Breast epithelium (tissue), 4 donors: ENCODE results near the gene CERS4. TPM values are rescaled to one million over a fixed set of nuclear protein-coding genes. Genes with fewer than 3 reads are reported as not detected.
"Not testable (repeated sequence)": the region's sequence is repeated elsewhere in the genome, so short reads cannot be mapped to it uniquely, and the experiment has no call there.

Experiments
- DNase-seq, 2 donors: peaks; one replicate each; pipeline ENCODE4 v3.0.0-alpha.2; 2019; ENCODE audit warnings: low spot score in 2 of 2
- H3K27ac ChIP-seq, 2 donors: fragments of 200-600 bp; sonication (generic) in 1 of 2; one replicate each; pipeline ENCODE4 v1.5.1; 2016 to 2019; ENCODE audit warnings: mild to moderate bottlenecking in 1 of 2
- H3K27me3 ChIP-seq, 2 donors: fragments of 200-600 bp; sonication (generic) in 1 of 2; one replicate each; pipeline versions ENCODE4 v1.5.1 to v1.6.0; 2017 to 2019; ENCODE audit warnings: control low read depth in 1 of 2, mild to moderate bottlenecking in 1 of 2
- H3K36me3 ChIP-seq: fragments of 200-600 bp; one replicate; pipeline ENCODE4 v1.5.1; 2019
- H3K4me1 ChIP-seq, 2 donors: fragments of 200-600 bp; sonication (generic); one replicate each; pipeline ENCODE4 v1.5.1; 2016 to 2019; ENCODE audit warnings: control low read depth in 1 of 2
- H3K4me3 ChIP-seq, 3 donors: fragments of 200-600 bp; sonication (generic); 1 replicate in 2 of 3; 2 replicates in 1 of 3; pipeline ENCODE4 v1.5.1; 2016 to 2019; ENCODE audit warnings: mild to moderate bottlenecking in 3 of 3, moderate library complexity in 2 of 3
- H3K9me3 ChIP-seq, 2 donors: fragments of 200-600 bp; sonication (generic) in 1 of 2; one replicate each; pipeline ENCODE4 v1.5.1; 2016 to 2019; ENCODE audit warnings: control low read depth in 1 of 2
- CTCF ChIP-seq, 3 donors: fragments of 450-650 bp; IDR thresholded peaks; one replicate each; pipeline ENCODE4 v1.5.1; 2016 to 2017; ENCODE audit warnings: antibody characterized with exemption in 3 of 3, mild to moderate bottlenecking in 3 of 3, moderate library complexity in 3 of 3
- POLR2A ChIP-seq: fragments of 450-650 bp; IDR thresholded peaks from one replicate; pipeline ENCODE4 v1.6.1; 2016; ENCODE audit warnings: antibody characterized with exemption, mild to moderate bottlenecking, moderate library complexity
- POLR2AphosphoS5 ChIP-seq, 3 donors: sonication (generic); formaldehyde crosslinking; IDR thresholded peaks; one replicate each; pipeline ENCODE4 v1.6.1; 2017; ENCODE audit warnings: antibody characterized with exemption in 3 of 3
- intact Hi-C: fragments of 100-400 bp; cut with DNase I; formaldehyde crosslinking; loops from one replicate; pipeline ENCODE4 v1.15.1; 2023; ENCODE audit warnings: low total_unique reads
- total RNA-seq, 3 donors: library from RNA; depleted of rRNA; stranded (reverse); fragments of >200 nt; gene quantifications; one replicate each; pipeline ENCODE4 v1.1.0, GENCODE V29; 2016

The CERS4 gene
- total RNA-seq, 3 donors from 2014 or later, result 26.4 to 141 (median 64.1) TPM

- no peaks in the 10 kb centered on the region for H3K27me3 ChIP-seq
- H3K9me3 ChIP-seq, result no peaks in the 10 kb centered on the region
- no peak for DNase-seq
- no peak overlapping the region for H3K27ac ChIP-seq
- H3K4me3 ChIP-seq, result no peak overlapping the region
- H3K36me3 ChIP-seq, result no peaks in the 10 kb centered on the region
- intact Hi-C loops, result no loop called here
- no peak for TF ChIP-seq CTCF (IDR thresholded peaks at IDR 0.05)
- TF ChIP-seq POLR2AphosphoS5 (IDR thresholded peaks at IDR 0.05), result no peak
- TF ChIP-seq POLR2A, result no peak
- H3K4me1 ChIP-seq, result no peaks in the 10 kb centered on the region
Measured at GRCh38 chr19:8194528-8195267, 14.5 kb upstream of the CERS4 start.

GRCh38 chr19:8196271-8196927 is 12.8 kb upstream of the CERS4 start:
- Histone ChIP-seq H3K4me3 (no peak overlapping the region), H3K4me1 (no peaks in the 10 kb centered on the region), H3K9me3 (no peaks in the 10 kb centered on the region), H3K27me3 (no peaks in the 10 kb centered on the region), H3K36me3 (no peaks in the 10 kb centered on the region), H3K27ac (no peak overlapping the region)
- TF ChIP-seq POLR2A (no peak), POLR2AphosphoS5 (IDR thresholded peaks at IDR 0.05) (no peak), CTCF (IDR thresholded peaks at IDR 0.05) (no peak)
- DNase-seq, result no peak
- intact Hi-C loops, result no loop called here

GRCh38 chr19:8203288-8204120 is 5.7 kb upstream of the CERS4 start:
- DNase-seq, H3K9me3 ChIP-seq, H3K4me1 ChIP-seq, H3K27ac ChIP-seq, intact Hi-C loops, H3K36me3 ChIP-seq, H3K4me3 ChIP-seq, H3K27me3 ChIP-seq: not testable (repeated sequence)

GRCh38 chr19:8204961-8205360 is 4.2 kb upstream of the CERS4 start:
- H3K9me3 ChIP-seq, result no peaks in the 10 kb centered on the region
- H3K27ac ChIP-seq, result peak overlapping the region; percentile 70 to 81
- no peaks in the 10 kb centered on the region for H3K36me3 ChIP-seq
- intact Hi-C loops, result no loop called here
- H3K27me3 ChIP-seq, result no peaks in the 10 kb centered on the region
- no peak overlapping the region for H3K4me3 ChIP-seq
- no peak for TF ChIP-seq CTCF (IDR thresholded peaks at IDR 0.05)
- peak in 1 of 3 donors; percentile 28 for TF ChIP-seq POLR2AphosphoS5 (IDR thresholded peaks at IDR 0.05)
- no peak for TF ChIP-seq POLR2A
- peak; percentile 67 to 83 for DNase-seq
- peaks cover 4 to 5% of the 10 kb centered on the region in 2 donors for H3K4me1 ChIP-seq

- Histone ChIP-seq H3K4me3 (no peak overlapping the region), H3K9me3 (no peaks in the 10 kb centered on the region), H3K27ac (peak overlapping the region; percentile 70 to 81), H3K27me3 (no peaks in the 10 kb centered on the region), H3K36me3 (no peaks in the 10 kb centered on the region), H3K4me1 (peaks cover 4 to 11% of the 10 kb centered on the region in 2 donors)
- intact Hi-C loops, result no loop called here
- TF ChIP-seq POLR2A (no peak), POLR2AphosphoS5 (IDR thresholded peaks at IDR 0.05) (no peak), CTCF (IDR thresholded peaks at IDR 0.05) (no peak)
- DNase-seq, result no peak
Measured at GRCh38 chr19:8206147-8207087, 2.8 kb upstream of the CERS4 start.

GRCh38 chr19:8207326-8207725 is 1.8 kb upstream of the CERS4 start:
- intact Hi-C loops, DNase-seq, H3K36me3 ChIP-seq, H3K9me3 ChIP-seq, H3K27me3 ChIP-seq, H3K4me3 ChIP-seq: not testable (repeated sequence)
- Histone ChIP-seq H3K4me1 (peaks cover 4 to 11% of the 10 kb centered on the region in 2 donors), H3K27ac (peak overlapping the region; percentile 10 to 17)
